Fibroblast of mammary gland (primary cell): Measurements from ENCODE around the gene MRPL17.

ENCODE experiments used
- DNase-seq: peaks from one replicate; pipeline ENCODE4 v3.0.0-alpha.2; 2010; ENCODE audit warnings: low read depth
- H3K4me3 ChIP-seq: 2 replicates; pipeline ENCODE4 v1.5.1; 2011; ENCODE audit warnings: low read depth, mild to moderate bottlenecking, low read length, moderate library complexity; ENCODE audit not compliant: control insufficient read depth
- TF ChIP-seq, protein P1 (sequence below): conservative IDR thresholded peaks from 2 replicates; pipeline ENCODE4 v1.5.1; 2011; ENCODE audit warnings: low read depth, low read length, inconsistent platforms; ENCODE audit not compliant: control insufficient read depth, insufficient read depth

The MRPL17 gene

DNA sequence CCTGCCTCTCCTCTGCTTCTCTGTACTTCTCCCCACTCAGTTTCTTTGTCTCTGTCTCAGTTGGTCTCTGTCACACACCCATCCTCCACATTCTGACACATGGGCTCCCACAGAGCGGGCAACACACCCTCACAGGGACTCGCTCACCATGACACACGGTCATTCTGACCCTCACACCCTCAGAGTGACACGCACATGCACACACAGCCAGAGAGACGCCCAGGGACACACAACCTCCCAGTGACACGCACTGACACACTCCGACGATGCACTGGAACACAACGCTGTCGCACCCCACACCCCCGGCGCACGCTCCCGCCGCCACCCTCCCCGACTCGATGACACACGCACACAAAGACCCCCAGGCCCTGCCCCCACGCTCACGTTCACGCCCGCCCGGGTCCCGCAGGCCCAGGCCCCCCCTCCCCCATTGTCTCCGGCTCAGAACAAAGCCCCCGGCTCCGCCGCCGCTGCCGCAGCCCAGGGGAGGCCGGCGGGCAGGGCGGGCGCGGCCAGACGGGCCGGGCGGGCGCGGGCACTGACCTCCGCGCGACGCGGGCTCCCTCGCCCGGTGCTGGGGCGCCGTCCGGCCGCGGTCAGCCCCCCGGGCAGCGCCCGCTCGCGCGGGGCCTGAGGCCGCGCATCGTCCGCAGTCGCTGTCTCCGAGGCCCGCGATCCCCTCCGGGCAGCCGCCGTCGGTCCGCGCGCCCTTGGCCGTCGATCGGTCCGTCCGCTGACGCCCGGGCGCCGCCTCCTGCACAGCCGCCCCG is 27.9 kb downstream of the MRPL17 start:
- H3K4me3 ChIP-seq, result no peak overlapping the region
- TF ChIP-seq, protein P1, sequence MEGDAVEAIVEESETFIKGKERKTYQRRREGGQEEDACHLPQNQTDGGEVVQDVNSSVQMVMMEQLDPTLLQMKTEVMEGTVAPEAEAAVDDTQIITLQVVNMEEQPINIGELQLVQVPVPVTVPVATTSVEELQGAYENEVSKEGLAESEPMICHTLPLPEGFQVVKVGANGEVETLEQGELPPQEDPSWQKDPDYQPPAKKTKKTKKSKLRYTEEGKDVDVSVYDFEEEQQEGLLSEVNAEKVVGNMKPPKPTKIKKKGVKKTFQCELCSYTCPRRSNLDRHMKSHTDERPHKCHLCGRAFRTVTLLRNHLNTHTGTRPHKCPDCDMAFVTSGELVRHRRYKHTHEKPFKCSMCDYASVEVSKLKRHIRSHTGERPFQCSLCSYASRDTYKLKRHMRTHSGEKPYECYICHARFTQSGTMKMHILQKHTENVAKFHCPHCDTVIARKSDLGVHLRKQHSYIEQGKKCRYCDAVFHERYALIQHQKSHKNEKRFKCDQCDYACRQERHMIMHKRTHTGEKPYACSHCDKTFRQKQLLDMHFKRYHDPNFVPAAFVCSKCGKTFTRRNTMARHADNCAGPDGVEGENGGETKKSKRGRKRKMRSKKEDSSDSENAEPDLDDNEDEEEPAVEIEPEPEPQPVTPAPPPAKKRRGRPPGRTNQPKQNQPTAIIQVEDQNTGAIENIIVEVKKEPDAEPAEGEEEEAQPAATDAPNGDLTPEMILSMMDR, result no peak
- DNase-seq, result no peak

GRCh38 chr11:6654281-6655019 is 28.7 kb downstream of the MRPL17 start:
- TF ChIP-seq, protein P1, result no peak
- H3K4me3 ChIP-seq, result no peak overlapping the region
- no peak for DNase-seq

GRCh38 chr11:6653656-6654055 is 29.5 kb downstream of the MRPL17 start:
- no peak for DNase-seq
- H3K4me3 ChIP-seq, result no peak overlapping the region
- TF ChIP-seq, protein P1, result no peak

- TF ChIP-seq, protein P1, result no peak
- DNase-seq, result no peak
- no peak overlapping the region for H3K4me3 ChIP-seq
These were observed 30.0 kb downstream of the MRPL17 start for GRCh38 chr11:6653097-6653496.

GRCh38 chr11:6652182-6652581 is 31.0 kb downstream of the MRPL17 start:
- no peak for DNase-seq
- TF ChIP-seq, protein P1, result no peak

DNA sequence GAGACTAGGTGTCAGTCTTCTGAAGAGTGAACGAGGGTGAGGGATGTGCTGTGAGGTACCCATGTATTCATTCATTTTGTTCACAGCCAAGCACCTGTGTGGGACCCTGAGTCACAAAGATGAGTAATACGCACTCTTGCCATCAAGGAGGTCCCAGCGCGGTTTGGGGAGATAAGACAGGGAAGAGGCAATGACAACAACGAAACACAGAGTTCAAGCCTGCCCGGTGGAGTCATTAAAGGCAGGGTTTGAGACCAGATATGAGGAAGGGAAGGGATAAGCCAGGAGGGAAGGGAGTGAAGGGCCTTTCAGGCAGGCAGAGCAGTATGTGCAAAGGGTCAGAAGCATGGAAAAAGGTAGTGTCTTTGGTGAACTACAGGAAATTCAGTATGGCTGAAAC is 32.2 kb downstream of the MRPL17 start:
- DNase-seq, result peak; percentile 57
- TF ChIP-seq, protein P1, result no peak
- H3K4me3 ChIP-seq, result no peak overlapping the region

More at GRCh38 chr11:6652182-6652581, 31.0 kb downstream of the MRPL17 start:
- H3K4me3 ChIP-seq, result no peak overlapping the region
